Ascending aorta (tissue), 2 donors: ENCODE results near the gene KIF26B. TPM values are rescaled to one million over a fixed set of nuclear protein-coding genes. Genes with fewer than 3 reads are reported as not detected.

Source experiments
- DNase-seq, 2 donors: peaks; one replicate each; pipeline ENCODE4 v3.0.0-alpha.2; 2019; ENCODE audit warnings: low spot score in 2 of 2
- H3K27ac ChIP-seq, 2 donors: fragments of 200-600 bp; sonication (generic); one replicate each; pipeline ENCODE4 v1.5.1; 2016 to 2017; ENCODE audit warnings: mild to moderate bottlenecking in 1 of 2
- H3K27me3 ChIP-seq: fragments of 200-600 bp; sonication (generic); one replicate; pipeline ENCODE4 v1.5.1; 2017
- H3K36me3 ChIP-seq, 2 donors: fragments of 200-600 bp; sonication (generic); one replicate each; pipeline ENCODE4 v1.5.1; 2016
- H3K4me1 ChIP-seq, 2 donors: fragments of 200-600 bp; sonication (generic); one replicate each; pipeline ENCODE4 v1.5.1; 2016 to 2017; ENCODE audit warnings: mild to moderate bottlenecking in 1 of 2
- H3K4me3 ChIP-seq, 2 donors: fragments of 200-600 bp; sonication (generic); one replicate each; pipeline ENCODE4 v1.5.1; 2016 to 2017; ENCODE audit warnings: mild to moderate bottlenecking in 1 of 2
- H3K9me3 ChIP-seq, 2 donors: fragments of 200-600 bp; sonication (generic); one replicate each; pipeline ENCODE4 v1.5.1; 2016
- intact Hi-C: fragments of 100-400 bp; cut with DNase I; formaldehyde crosslinking; loops from one replicate; pipeline ENCODE4 v1.15.1; 2023
- total RNA-seq: library from RNA; depleted of rRNA; stranded (reverse); fragments of >200 nt; gene quantifications from one replicate; pipeline ENCODE4 v1.1.0, GENCODE V29; 2016
- TF ChIP-seq, protein P1 (sequence below), 3 experiments: fragments of 200-600 bp in 2 of 3; fragments of 450-650 bp in 1 of 3; sonication (generic) in 2 of 3; IDR thresholded peaks; one replicate each; pipeline ENCODE4 v1.5.1; 2016 to 2019; ENCODE audit warnings: antibody characterized with exemption in 3 of 3, mild to moderate bottlenecking in 1 of 3, moderate library complexity in 1 of 3

The KIF26B gene
- total RNA-seq, 1 donor from 2014 or later: not detected

DNA sequence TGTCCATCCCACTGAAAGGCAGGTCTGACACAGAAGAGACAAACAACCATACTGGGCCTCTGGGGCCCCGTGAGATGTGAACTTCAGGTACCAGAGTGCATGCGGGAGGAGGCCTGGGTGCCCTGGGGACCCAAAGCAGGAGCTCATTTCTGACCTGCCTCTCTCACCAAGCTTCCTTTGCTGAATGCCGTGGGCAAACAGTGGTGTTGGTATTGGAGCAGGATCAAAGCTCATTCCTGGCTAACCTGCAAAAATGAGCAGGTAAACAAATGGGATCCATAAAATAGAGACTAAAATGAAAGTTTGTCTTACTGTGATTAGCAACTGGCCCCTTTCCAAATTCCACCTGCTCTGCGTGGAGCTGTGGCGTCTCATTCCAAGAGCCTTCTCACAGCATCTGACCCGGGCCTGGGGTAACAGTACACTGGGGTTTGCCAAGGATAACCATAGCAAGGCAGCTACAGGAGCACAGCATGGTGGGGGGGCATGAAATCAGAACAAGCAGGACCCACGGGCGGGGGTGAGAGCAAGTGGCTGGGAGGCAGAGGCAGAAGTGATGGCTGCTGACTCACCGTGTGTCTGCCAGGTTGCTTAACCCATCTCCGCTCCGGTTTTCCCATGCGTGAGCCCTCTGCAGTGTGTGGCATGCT is 103.6 kb downstream of the KIF26B start:
- DNase-seq: no peak
- Histone ChIP-seq H3K27me3 (no peaks in the 10 kb centered on the region), H3K4me1 (no peaks in the 10 kb centered on the region), H3K36me3 (no peaks in the 10 kb centered on the region), H3K4me3 (no peak overlapping the region), H3K9me3 (no peaks in the 10 kb centered on the region), H3K27ac (no peak overlapping the region)
- intact Hi-C loops: no loop called here
- TF ChIP-seq, protein P1, sequence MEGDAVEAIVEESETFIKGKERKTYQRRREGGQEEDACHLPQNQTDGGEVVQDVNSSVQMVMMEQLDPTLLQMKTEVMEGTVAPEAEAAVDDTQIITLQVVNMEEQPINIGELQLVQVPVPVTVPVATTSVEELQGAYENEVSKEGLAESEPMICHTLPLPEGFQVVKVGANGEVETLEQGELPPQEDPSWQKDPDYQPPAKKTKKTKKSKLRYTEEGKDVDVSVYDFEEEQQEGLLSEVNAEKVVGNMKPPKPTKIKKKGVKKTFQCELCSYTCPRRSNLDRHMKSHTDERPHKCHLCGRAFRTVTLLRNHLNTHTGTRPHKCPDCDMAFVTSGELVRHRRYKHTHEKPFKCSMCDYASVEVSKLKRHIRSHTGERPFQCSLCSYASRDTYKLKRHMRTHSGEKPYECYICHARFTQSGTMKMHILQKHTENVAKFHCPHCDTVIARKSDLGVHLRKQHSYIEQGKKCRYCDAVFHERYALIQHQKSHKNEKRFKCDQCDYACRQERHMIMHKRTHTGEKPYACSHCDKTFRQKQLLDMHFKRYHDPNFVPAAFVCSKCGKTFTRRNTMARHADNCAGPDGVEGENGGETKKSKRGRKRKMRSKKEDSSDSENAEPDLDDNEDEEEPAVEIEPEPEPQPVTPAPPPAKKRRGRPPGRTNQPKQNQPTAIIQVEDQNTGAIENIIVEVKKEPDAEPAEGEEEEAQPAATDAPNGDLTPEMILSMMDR (IDR thresholded peaks at IDR 0.05): no peak

DNA sequence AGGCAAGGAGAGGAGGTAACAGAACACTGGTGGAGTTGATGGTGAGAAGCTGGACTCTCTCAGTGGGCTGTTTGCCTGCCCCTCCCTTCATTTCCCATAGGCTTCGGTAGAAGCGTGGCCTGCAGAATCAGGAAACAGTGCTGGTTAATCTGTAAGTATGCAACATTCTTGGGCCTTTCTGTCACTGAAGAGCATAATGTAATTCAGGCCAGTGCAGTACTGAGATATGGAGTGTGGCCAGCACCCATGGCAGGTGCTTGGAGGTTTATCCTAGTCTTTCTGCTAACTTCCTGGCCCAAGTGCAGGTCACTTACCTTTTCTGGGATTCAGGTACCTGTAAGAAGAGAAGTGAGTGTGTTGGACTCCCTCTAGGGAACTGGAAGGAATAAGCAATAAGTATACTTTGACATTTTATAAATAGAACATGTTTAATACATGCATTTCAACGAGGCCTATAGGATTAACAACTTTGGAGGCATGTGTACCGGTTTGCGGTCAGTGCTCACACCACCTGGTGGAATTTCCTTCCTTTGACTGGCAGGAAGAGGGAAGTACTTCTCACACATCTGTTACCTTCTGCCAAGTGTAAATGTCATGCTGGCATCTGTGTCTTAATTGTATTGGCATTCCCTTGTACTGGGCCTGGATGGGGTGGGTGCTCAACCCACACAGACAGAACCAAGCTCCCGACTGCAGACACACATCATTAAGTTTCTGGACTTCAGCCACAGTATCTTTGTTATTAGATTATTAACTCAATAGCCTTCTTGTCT is 105.5 kb downstream of the KIF26B start:
- no peaks in the 10 kb centered on the region for H3K4me1 ChIP-seq
- no peaks in the 10 kb centered on the region for H3K27me3 ChIP-seq
- TF ChIP-seq, protein P1 (IDR thresholded peaks at IDR 0.05): no peak
- no peaks in the 10 kb centered on the region for H3K9me3 ChIP-seq
- no peak overlapping the region for H3K27ac ChIP-seq
- DNase-seq: no peak
- intact Hi-C loops: no loop called here
- H3K4me3 ChIP-seq: no peak overlapping the region
- no peaks in the 10 kb centered on the region for H3K36me3 ChIP-seq

- DNase-seq: no peak
- Histone ChIP-seq H3K27me3 (no peaks in the 10 kb centered on the region), H3K27ac (no peak overlapping the region), H3K36me3 (no peaks in the 10 kb centered on the region), H3K4me3 (no peak overlapping the region), H3K4me1 (no peaks in the 10 kb centered on the region), H3K9me3 (no peaks in the 10 kb centered on the region)
- TF ChIP-seq, protein P1 (IDR thresholded peaks at IDR 0.05): no peak
- intact Hi-C loops: no loop called here
These were observed 106.1 kb downstream of the KIF26B start for GRCh38 chr1:245260883-245261282.

- no peaks in the 10 kb centered on the region for H3K27me3 ChIP-seq
- no peak overlapping the region for H3K27ac ChIP-seq
- no peak for DNase-seq
- no peaks in the 10 kb centered on the region for H3K36me3 ChIP-seq
- H3K9me3 ChIP-seq: no peaks in the 10 kb centered on the region
- TF ChIP-seq, protein P1 (IDR thresholded peaks at IDR 0.05): no peak
- intact Hi-C loops: no loop called here
- no peak overlapping the region for H3K4me3 ChIP-seq
- no peaks in the 10 kb centered on the region for H3K4me1 ChIP-seq
These were observed 107.0 kb downstream of the KIF26B start for GRCh38 chr1:245261786-245262185.

GRCh38 chr1:245263529-245264095 is 108.8 kb downstream of the KIF26B start:
- H3K4me1 ChIP-seq: no peaks in the 10 kb centered on the region
- H3K4me3 ChIP-seq: no peak overlapping the region
- no peaks in the 10 kb centered on the region for H3K36me3 ChIP-seq
- TF ChIP-seq, protein P1 (IDR thresholded peaks at IDR 0.05): no peak
- H3K27ac ChIP-seq: no peak overlapping the region
- no peaks in the 10 kb centered on the region for H3K9me3 ChIP-seq
- intact Hi-C loops: no loop called here
- no peak for DNase-seq
- H3K27me3 ChIP-seq: no peaks in the 10 kb centered on the region
